ENCODE data around the gene MBOAT1.

DNA sequence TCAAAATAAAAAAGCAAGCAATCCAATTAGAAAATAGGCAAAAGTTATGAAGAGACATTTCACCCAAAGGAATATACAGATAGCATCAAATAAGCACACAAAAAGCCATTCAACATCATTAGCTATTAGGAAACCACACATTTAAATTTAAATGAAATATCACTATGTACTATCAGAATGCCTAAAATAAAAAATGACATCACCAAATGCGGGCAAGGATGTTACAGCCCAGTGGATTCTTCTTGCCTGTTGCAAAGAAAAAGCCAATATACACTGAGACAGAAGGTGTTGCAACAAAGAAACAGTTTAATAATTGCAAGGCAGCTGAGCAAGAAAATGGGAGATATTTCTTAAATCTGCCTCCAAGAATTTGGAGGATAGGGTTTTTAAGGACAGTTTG is 31.0 kb upstream of the MBOAT1 start:
- TF ChIP-seq EZH2 (IDR thresholded peaks at IDR 0.05) (no peak), POLR2AphosphoS5 (IDR thresholded peaks at IDR 0.05; ENCODE audit: borderline replicate concordance, low read depth, low read length) (no peak), FOXP2 (optimal IDR thresholded peaks at IDR 0.05; ENCODE audit: control extremely low read depth, extremely low read length, insufficient read depth) (no peak)
